ENCODE results near the gene ATP5F1D. TPM values are rescaled to one million over a fixed set of nuclear protein-coding genes. Genes with fewer than 3 reads are reported as not detected.

Gene ATP5F1D
- total RNA-seq, 1 donor from 2014 or later, result 167 TPM

DNA sequence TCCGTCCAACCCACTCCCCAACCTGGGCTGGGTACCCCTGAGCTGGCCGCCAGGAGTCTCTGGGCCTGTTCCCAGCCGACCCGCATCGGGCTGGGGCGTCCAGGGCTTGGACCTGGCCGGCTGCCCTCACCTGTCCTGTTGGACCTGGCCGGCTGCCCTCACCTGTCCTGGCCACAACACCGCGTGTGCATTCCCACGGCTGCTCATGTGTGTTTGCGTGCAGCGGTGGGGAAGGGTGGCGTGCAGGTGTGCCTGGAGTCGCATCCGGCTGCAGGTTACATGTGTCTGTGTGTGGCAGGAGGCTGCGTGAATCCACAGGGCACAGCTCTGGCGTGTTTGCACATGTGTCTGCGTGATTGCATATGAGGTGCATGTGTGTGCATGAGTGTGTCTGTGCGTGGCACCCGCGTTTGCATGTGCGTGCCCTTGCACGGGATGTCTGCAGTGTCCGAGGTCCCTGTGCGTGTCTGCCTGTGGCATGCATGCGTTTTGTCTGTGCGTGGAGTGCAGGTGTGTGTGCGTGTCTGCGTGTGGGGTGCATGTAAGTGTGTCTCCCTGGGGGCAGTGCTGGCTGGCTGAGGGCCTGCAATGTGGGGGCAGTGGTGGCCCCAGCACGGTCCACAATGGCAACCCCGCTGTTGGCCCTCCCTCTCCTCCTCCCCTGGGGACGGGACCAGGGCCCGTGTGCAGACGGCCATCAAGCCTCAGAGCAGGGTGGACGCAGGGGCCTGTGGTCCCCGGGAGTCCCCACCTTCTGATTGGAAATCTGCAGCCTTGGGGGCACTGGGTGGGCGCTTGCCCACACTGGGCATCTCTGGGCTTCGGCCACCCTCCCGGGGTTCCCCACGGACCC, 47.5 kb downstream of the ATP5F1D start:
- no peaks in the 10 kb centered on the region for H3K9me3 Mint-ChIP-seq (ENCODE audit: unreplicated experiment)
- H3K4me3 Mint-ChIP-seq (ENCODE audit: unreplicated experiment), result no peak overlapping the region
- H3K27ac Mint-ChIP-seq (ENCODE audit: unreplicated experiment), result no peak overlapping the region
- no peaks in the 10 kb centered on the region for H3K36me3 Mint-ChIP-seq (ENCODE audit: unreplicated experiment)
- TF ChIP-seq, protein P1, sequence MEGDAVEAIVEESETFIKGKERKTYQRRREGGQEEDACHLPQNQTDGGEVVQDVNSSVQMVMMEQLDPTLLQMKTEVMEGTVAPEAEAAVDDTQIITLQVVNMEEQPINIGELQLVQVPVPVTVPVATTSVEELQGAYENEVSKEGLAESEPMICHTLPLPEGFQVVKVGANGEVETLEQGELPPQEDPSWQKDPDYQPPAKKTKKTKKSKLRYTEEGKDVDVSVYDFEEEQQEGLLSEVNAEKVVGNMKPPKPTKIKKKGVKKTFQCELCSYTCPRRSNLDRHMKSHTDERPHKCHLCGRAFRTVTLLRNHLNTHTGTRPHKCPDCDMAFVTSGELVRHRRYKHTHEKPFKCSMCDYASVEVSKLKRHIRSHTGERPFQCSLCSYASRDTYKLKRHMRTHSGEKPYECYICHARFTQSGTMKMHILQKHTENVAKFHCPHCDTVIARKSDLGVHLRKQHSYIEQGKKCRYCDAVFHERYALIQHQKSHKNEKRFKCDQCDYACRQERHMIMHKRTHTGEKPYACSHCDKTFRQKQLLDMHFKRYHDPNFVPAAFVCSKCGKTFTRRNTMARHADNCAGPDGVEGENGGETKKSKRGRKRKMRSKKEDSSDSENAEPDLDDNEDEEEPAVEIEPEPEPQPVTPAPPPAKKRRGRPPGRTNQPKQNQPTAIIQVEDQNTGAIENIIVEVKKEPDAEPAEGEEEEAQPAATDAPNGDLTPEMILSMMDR (IDR thresholded peaks at IDR 0.05), result no peak
- H3K4me1 Mint-ChIP-seq (ENCODE audit: unreplicated experiment), result peaks cover 10% of the 10 kb centered on the region
- no peak for DNase-seq (ENCODE audit: extremely low spot score, unreplicated experiment)
- H3K27me3 Mint-ChIP-seq (ENCODE audit: unreplicated experiment), result peaks cover 10% of the 10 kb centered on the region

DNA sequence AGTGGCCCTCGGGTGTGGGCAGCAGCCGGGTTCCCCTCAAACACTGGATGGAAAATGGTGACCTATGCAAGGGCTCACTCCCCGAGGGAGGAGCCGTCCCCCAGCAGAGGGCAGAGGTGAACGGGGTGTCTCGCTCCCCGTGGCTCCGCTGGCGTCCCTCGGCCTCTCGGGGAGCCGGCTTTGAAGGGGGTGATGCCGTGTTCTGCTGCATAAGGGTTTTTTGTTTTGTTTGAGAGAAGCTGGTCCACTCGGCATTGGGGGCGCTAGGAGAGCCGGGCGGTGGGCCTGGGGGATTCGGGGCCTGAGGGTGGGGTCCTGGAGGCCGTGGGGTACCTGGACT, 48.1 kb downstream of the ATP5F1D start:
- Mint-ChIP-seq H3K9me3 (ENCODE audit: unreplicated experiment) (no peaks in the 10 kb centered on the region), H3K36me3 (ENCODE audit: unreplicated experiment) (no peaks in the 10 kb centered on the region), H3K27me3 (ENCODE audit: unreplicated experiment) (peaks cover 5% of the 10 kb centered on the region), H3K4me1 (ENCODE audit: unreplicated experiment) (peaks cover 8% of the 10 kb centered on the region), H3K27ac (ENCODE audit: unreplicated experiment) (no peak overlapping the region), H3K4me3 (ENCODE audit: unreplicated experiment) (no peak overlapping the region)
- TF ChIP-seq, protein P1 (IDR thresholded peaks at IDR 0.05), result no peak
- no peak for DNase-seq (ENCODE audit: extremely low spot score, unreplicated experiment)

DNA sequence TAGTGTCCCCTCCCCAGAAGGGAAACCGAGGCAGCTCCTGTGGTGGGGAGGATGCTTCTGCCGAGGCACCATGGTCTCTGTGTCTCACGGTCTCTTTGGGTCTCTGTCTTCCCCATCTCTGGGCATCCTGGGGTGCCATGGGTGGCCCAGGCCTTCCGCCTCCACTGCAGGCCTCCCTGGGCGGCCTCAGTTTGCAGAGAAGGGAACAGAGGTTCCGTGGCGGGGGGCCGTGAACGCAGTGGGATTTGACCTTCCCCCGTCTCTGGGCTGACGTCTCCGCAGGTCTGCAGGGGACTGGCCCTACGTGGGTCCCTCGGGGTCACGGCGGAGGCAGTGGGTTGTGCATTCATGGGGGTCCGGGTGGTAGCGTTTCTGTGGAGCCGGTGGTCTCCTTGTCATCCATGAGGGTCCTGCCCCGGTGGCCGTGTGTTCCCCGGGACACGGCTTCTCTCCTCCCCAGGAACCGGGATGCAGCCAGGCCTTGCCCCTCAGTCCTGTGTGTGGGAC, 48.7 kb downstream of the ATP5F1D start:
- peaks cover 4% of the 10 kb centered on the region for H3K4me1 Mint-ChIP-seq (ENCODE audit: unreplicated experiment)
- TF ChIP-seq, protein P1 (IDR thresholded peaks at IDR 0.05), result no peak
- DNase-seq (ENCODE audit: extremely low spot score, unreplicated experiment), result no peak
- no peaks in the 10 kb centered on the region for H3K36me3 Mint-ChIP-seq (ENCODE audit: unreplicated experiment)
- H3K9me3 Mint-ChIP-seq (ENCODE audit: unreplicated experiment), result no peaks in the 10 kb centered on the region
- no peak overlapping the region for H3K4me3 Mint-ChIP-seq (ENCODE audit: unreplicated experiment)
- peaks cover 2% of the 10 kb centered on the region for H3K27me3 Mint-ChIP-seq (ENCODE audit: unreplicated experiment)
- no peak overlapping the region for H3K27ac Mint-ChIP-seq (ENCODE audit: unreplicated experiment)

DNA sequence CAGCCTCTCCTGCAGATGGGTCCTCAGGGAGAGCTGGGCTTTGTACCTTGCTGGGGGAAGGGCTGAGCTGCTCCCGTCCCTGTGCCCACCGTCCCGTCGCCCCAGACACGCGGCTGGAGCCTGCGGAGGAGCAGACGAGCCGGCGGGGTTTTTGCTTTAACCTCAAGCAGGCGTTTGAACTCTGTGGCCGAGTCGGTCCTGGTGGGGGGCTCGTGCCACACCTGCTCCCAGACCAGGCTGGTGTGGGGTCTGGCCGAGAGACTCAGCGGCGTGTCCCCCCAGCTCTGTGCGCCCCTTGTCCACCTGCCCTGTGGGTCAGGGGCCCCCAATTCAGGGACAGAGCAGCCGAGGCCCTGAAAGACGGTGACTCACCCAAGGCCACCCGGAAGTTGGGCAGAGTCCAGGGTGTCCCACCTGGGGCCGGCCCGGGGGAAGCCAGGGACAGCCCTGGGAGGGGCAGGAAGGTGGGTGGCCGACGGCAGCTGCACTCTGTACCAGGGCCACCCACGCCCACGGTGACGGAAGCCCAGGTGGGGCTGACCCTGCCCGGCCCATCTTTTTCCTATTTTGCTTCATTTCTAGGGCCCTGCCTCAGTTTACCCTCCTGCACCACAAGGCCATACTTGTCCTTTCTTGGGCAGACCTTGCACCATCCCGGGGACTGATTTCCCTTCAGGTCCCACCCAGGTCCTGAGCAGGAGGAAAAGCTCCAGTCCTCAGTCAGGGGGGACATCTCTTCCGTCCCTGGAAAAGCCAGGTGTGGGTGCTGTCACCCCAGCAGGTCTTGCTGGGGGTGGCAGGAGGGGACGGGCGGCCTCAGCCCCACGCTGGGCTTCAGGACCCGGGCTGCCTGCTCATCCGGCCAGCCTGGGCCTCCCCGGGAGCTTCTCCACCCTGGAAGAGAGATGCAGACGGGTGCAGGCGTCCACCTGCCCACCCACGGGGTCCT, 49.4 kb downstream of the ATP5F1D start:
- no peak for DNase-seq (ENCODE audit: extremely low spot score, unreplicated experiment)

More for the DNA sequence above, 49.4 kb downstream of the ATP5F1D start:
- Mint-ChIP-seq H3K4me3 (ENCODE audit: unreplicated experiment) (no peak overlapping the region), H3K4me1 (ENCODE audit: unreplicated experiment) (peaks cover 4% of the 10 kb centered on the region), H3K27ac (ENCODE audit: unreplicated experiment) (no peak overlapping the region), H3K36me3 (ENCODE audit: unreplicated experiment) (no peaks in the 10 kb centered on the region), H3K9me3 (ENCODE audit: unreplicated experiment) (no peaks in the 10 kb centered on the region), H3K27me3 (ENCODE audit: unreplicated experiment) (peaks cover 2% of the 10 kb centered on the region)
- TF ChIP-seq, protein P1 (IDR thresholded peaks at IDR 0.05), result no peak
